ENCODE measurements around the gene MAPK8IP1.

DNA sequence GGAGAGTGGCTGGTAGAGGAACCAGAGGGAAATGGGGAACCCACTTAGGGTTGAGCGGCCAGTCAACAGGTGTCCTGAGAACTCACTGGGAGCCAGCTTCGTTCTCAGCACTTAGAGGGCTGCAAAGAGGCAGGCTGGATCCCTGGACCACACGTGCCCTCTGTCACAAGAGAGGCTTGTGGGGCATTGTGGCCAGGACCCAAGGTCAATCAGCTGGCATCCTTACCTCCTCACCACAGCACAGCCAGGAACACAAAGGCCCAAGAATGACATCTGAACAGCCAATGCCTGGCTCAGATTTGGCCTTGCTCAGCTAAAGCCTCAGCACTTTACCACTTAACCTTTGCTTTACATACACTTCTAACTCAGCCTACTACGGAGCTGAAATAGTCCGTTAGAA lies 7.4 kb downstream of the MAPK8IP1 start:
- TF ChIP-seq, protein P1, sequence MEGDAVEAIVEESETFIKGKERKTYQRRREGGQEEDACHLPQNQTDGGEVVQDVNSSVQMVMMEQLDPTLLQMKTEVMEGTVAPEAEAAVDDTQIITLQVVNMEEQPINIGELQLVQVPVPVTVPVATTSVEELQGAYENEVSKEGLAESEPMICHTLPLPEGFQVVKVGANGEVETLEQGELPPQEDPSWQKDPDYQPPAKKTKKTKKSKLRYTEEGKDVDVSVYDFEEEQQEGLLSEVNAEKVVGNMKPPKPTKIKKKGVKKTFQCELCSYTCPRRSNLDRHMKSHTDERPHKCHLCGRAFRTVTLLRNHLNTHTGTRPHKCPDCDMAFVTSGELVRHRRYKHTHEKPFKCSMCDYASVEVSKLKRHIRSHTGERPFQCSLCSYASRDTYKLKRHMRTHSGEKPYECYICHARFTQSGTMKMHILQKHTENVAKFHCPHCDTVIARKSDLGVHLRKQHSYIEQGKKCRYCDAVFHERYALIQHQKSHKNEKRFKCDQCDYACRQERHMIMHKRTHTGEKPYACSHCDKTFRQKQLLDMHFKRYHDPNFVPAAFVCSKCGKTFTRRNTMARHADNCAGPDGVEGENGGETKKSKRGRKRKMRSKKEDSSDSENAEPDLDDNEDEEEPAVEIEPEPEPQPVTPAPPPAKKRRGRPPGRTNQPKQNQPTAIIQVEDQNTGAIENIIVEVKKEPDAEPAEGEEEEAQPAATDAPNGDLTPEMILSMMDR (IDR thresholded peaks at IDR 0.05), result no peak
- TF ChIP-seq POLR2A (IDR thresholded peaks at IDR 0.05), result no peak

Measured in adrenal gland (tissue), 5 donors.